H9 (cell line): ENCODE results near the gene TMEM120A. TPM values are rescaled to one million over a fixed set of nuclear protein-coding genes. Genes with fewer than 3 reads are reported as not detected.

ENCODE experiments used
- DNase-seq: peaks from one replicate; pipeline ENCODE4 v3.0.0-alpha.2; 2017
- H2AFZ ChIP-seq: one replicate; pipeline ENCODE4 v1.6.1; 2013; ENCODE audit warnings: mild to moderate bottlenecking, low read length, control low read depth, moderate library complexity
- H2AK5ac ChIP-seq: 2 replicates; pipeline ENCODE4 v1.6.1; 2013; ENCODE audit warnings: low read length, control low read depth, mixed read lengths; ENCODE audit not compliant: insufficient read length
- H2BK120ac ChIP-seq: one replicate; pipeline ENCODE4 v1.6.1; 2013; ENCODE audit warnings: low read depth, mild to moderate bottlenecking, low read length, control low read depth, inconsistent platforms; ENCODE audit not compliant: poor library complexity, severe bottlenecking
- H2BK12ac ChIP-seq: 2 replicates; pipeline ENCODE4 v1.6.1; 2013; ENCODE audit warnings: low read length, control low read depth, mixed read lengths, low read depth; ENCODE audit not compliant: insufficient read length
- H2BK15ac ChIP-seq: 2 replicates; pipeline ENCODE4 v1.6.1; 2013; ENCODE audit warnings: low read depth, low read length, control low read depth
- H2BK20ac ChIP-seq: one replicate; pipeline ENCODE4 v1.6.1; 2013; ENCODE audit warnings: low read depth, mild to moderate bottlenecking, low read length, control low read depth, inconsistent platforms; ENCODE audit not compliant: poor library complexity, severe bottlenecking
- H2BK5ac ChIP-seq: 2 replicates; pipeline ENCODE4 v1.6.1; 2013; ENCODE audit warnings: low read length, control low read depth, mixed read lengths; ENCODE audit not compliant: insufficient read length
- H3K14ac ChIP-seq: 2 replicates; pipeline ENCODE4 v1.6.1; 2013; ENCODE audit warnings: low read length, control low read depth; ENCODE audit not compliant: insufficient read depth
- H3K18ac ChIP-seq: 2 replicates; pipeline ENCODE4 v1.6.1; 2013; ENCODE audit warnings: low read depth, mild to moderate bottlenecking, mixed read lengths, low read length, control low read depth; ENCODE audit not compliant: insufficient read length
- H3K23ac ChIP-seq: 2 replicates; pipeline ENCODE4 v1.6.1; 2013; ENCODE audit warnings: low read length, control low read depth, mixed read lengths, low read depth; ENCODE audit not compliant: insufficient read length
- H3K23me2 ChIP-seq: 2 replicates; pipeline ENCODE4 v1.6.1; 2013; ENCODE audit warnings: low read depth, mild to moderate bottlenecking, mixed read lengths, low read length, control low read depth; ENCODE audit not compliant: insufficient read length, poor library complexity, severe bottlenecking
- H3K27ac ChIP-seq: 2 replicates; pipeline ENCODE4 v1.5.1; 2013; ENCODE audit warnings: low read length, control low read depth, mixed read lengths, low read depth; ENCODE audit not compliant: insufficient read length
- H3K27me3 ChIP-seq: 2 replicates; pipeline ENCODE4 v1.6.1; 2013; ENCODE audit warnings: low read length, control low read depth, inconsistent platforms; ENCODE audit not compliant: insufficient read depth
- H3K4ac ChIP-seq: 2 replicates; pipeline ENCODE4 v1.6.1; 2013; ENCODE audit warnings: low read depth, mild to moderate bottlenecking, control low read depth, inconsistent platforms, low read length, moderate library complexity
- H3K4me1 ChIP-seq: 2 replicates; pipeline ENCODE4 v1.6.1; 2013; ENCODE audit warnings: low read length, control low read depth, inconsistent platforms; ENCODE audit not compliant: insufficient read depth
- H3K4me2 ChIP-seq: 2 replicates; pipeline ENCODE4 v1.6.1; 2013; ENCODE audit warnings: low read length, control low read depth, mixed read lengths; ENCODE audit not compliant: insufficient read length, insufficient read depth
- H3K56ac ChIP-seq: 2 replicates; pipeline ENCODE4 v1.6.1; 2013; ENCODE audit warnings: low read depth, mild to moderate bottlenecking, mixed read lengths, low read length, control low read depth; ENCODE audit not compliant: insufficient read length
- H3K79me1 ChIP-seq: 2 replicates; pipeline ENCODE4 v1.6.1; 2013; ENCODE audit warnings: low read depth, mild to moderate bottlenecking, moderate library complexity, low read length, control low read depth, inconsistent platforms; ENCODE audit not compliant: insufficient read depth, poor library complexity, severe bottlenecking
- H3K79me2 ChIP-seq: 2 replicates; pipeline ENCODE4 v1.6.1; 2013; ENCODE audit warnings: low read length, control low read depth, inconsistent platforms; ENCODE audit not compliant: insufficient read depth
- H3K9ac ChIP-seq: 2 replicates; pipeline ENCODE4 v1.6.1; 2013; ENCODE audit warnings: low read length, control low read depth, mixed read lengths; ENCODE audit not compliant: insufficient read length; ENCODE audit errors: extremely low read depth
- H3K9me3 ChIP-seq: one replicate; pipeline ENCODE4 v1.6.1; 2013; ENCODE audit warnings: low read depth, low read length, inconsistent platforms; ENCODE audit not compliant: control insufficient read depth
- H3T11ph ChIP-seq: one replicate; pipeline ENCODE4 v1.6.1; 2013; ENCODE audit warnings: mild to moderate bottlenecking, low read length, control low read depth, inconsistent platforms
- H4K20me1 ChIP-seq: one replicate; pipeline ENCODE4 v1.6.1; 2013; ENCODE audit not compliant: control insufficient read depth, insufficient read length, insufficient read depth
- H4K5ac ChIP-seq: 2 replicates; pipeline ENCODE4 v1.6.1; 2013; ENCODE audit warnings: low read depth, mild to moderate bottlenecking, mixed read lengths, low read length, control low read depth; ENCODE audit not compliant: insufficient read length
- H4K8ac ChIP-seq: replicated peaks from 2 replicates; pipeline ENCODE4 v1.6.1; 2013; ENCODE audit warnings: low read length, control low read depth, mixed read lengths, low read depth; ENCODE audit not compliant: insufficient read length
- H4K91ac ChIP-seq: 2 replicates; pipeline ENCODE4 v1.6.1; 2013; ENCODE audit warnings: low read depth, mild to moderate bottlenecking, moderate library complexity, mixed read lengths, low read length, control low read depth; ENCODE audit not compliant: insufficient read length
- H3K27ac Mint-ChIP-seq, 3 experiments: 2 replicates in 2 of 3; 3 replicates in 1 of 3; pipeline ENCODE4 v1.8.0; 2020 to 2021; ENCODE audit warnings: mixed read lengths in 3 of 3, mild to moderate bottlenecking in 1 of 3, moderate library complexity in 1 of 3
- H3K27me3 Mint-ChIP-seq: 2 replicates; pipeline ENCODE4 v1.8.0; 2021; ENCODE audit warnings: low read depth, mild to moderate bottlenecking, moderate library complexity, mixed read lengths
- H3K36me3 Mint-ChIP-seq, 3 experiments: 2 replicates in 2 of 3; 3 replicates in 1 of 3; pipeline ENCODE4 v1.8.0; 2020 to 2021; ENCODE audit warnings: low read depth in 3 of 3, mixed read lengths in 3 of 3; ENCODE audit not compliant: insufficient read depth in 1 of 3
- H3K4me1 Mint-ChIP-seq, 2 experiments: 2 replicates each; pipeline ENCODE4 v1.8.0; 2020; ENCODE audit warnings: mixed read lengths in 2 of 2
- H3K4me3 Mint-ChIP-seq, 2 experiments: 2 replicates in 1 of 2; 3 replicates in 1 of 2; pipeline ENCODE4 v1.8.0; 2020 to 2021; ENCODE audit warnings: mild to moderate bottlenecking in 2 of 2, mixed read lengths in 2 of 2, moderate library complexity in 1 of 2
- H3K9me3 Mint-ChIP-seq, 2 experiments: 2 replicates in 1 of 2; 3 replicates in 1 of 2; pipeline ENCODE4 v1.8.0; 2020; ENCODE audit warnings: mild to moderate bottlenecking in 2 of 2, mixed read lengths in 2 of 2, moderate library complexity in 1 of 2
- WGBS: extraction: QIAGEN DNeasy Blood & Tissue Kit; methylation state at CpG from one replicate; pipeline ENCODE4 v1.1.7; 2013; ENCODE audit warnings: missing lambda C conversion rate, low lambda C conversion rate, mixed read lengths; ENCODE audit not compliant: insufficient read length; ENCODE audit errors: extremely low coverage; 5-methylcytosine and 5-hydroxymethylcytosine counted together
- total RNA-seq: library from RNA; stranded (reverse); gene quantifications from 2 replicates; pipeline ENCODE4 v1.2.1, GENCODE V29; 2021
- TF ChIP-seq, protein P1 (sequence below): fragments of 200-600 bp; sonication (generic); conservative IDR thresholded peaks from 3 replicates; pipeline ENCODE4 v1.8.0; 2021; ENCODE audit warnings: antibody characterized with exemption, mild to moderate bottlenecking

TMEM120A gene
- total RNA-seq, 1 experiment from 2014 or later: 30.0 TPM

DNA sequence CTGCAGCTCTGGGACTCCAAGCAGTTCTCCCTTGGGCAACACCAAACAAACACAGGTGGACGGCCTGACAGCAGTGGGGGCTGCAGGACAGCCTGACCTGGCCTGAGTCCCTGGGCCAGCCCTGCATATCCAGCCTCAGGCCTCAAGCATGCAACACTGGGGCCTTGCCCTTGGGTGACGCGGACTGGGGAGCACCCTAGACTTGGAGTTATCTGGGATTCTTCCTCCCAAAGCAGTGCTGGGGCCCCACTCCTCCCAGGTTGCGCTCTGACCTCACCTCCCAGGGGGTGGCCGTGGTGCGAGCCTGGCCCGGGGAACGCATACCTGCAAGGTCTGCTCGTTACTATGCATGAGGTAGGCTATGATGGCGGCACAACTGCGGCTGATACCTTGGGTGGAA, 6.2 kb upstream of the TMEM120A start:
- H3K79me1 ChIP-seq: no peaks in the 10 kb centered on the region
- H3K4me1 ChIP-seq: no peaks in the 10 kb centered on the region
- no peak overlapping the region for H2BK15ac ChIP-seq
- no peak overlapping the region for H2BK12ac ChIP-seq
- no peak overlapping the region for H3K23ac ChIP-seq
- no peak overlapping the region for H3K9ac ChIP-seq
- no peak overlapping the region for H3K14ac ChIP-seq
- H3K27me3 ChIP-seq: no peaks in the 10 kb centered on the region
- no peak overlapping the region; a peak in 1 of 7 replicates for H3K27ac Mint-ChIP-seq
- no peak overlapping the region for H2BK20ac ChIP-seq
- no peak overlapping the region for H3K4me3 Mint-ChIP-seq
- H2AFZ ChIP-seq: no peak overlapping the region
- no peak overlapping the region for H2BK5ac ChIP-seq
- no peaks in the 10 kb centered on the region for H3K9me3 Mint-ChIP-seq
- no peaks in the 10 kb centered on the region for H3K4me1 Mint-ChIP-seq
- no CpG with 5 or more reads among the region's 11 CpGs for WGBS
- no peaks in the 10 kb centered on the region for H3K79me2 ChIP-seq
- H4K8ac ChIP-seq: no peak overlapping the region
- TF ChIP-seq, protein P1, sequence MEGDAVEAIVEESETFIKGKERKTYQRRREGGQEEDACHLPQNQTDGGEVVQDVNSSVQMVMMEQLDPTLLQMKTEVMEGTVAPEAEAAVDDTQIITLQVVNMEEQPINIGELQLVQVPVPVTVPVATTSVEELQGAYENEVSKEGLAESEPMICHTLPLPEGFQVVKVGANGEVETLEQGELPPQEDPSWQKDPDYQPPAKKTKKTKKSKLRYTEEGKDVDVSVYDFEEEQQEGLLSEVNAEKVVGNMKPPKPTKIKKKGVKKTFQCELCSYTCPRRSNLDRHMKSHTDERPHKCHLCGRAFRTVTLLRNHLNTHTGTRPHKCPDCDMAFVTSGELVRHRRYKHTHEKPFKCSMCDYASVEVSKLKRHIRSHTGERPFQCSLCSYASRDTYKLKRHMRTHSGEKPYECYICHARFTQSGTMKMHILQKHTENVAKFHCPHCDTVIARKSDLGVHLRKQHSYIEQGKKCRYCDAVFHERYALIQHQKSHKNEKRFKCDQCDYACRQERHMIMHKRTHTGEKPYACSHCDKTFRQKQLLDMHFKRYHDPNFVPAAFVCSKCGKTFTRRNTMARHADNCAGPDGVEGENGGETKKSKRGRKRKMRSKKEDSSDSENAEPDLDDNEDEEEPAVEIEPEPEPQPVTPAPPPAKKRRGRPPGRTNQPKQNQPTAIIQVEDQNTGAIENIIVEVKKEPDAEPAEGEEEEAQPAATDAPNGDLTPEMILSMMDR: no peak
- no peak overlapping the region for H3K56ac ChIP-seq
- no peak for DNase-seq
- no peak overlapping the region for H2BK120ac ChIP-seq
- H3K4me2 ChIP-seq: no peak overlapping the region
- H3T11ph ChIP-seq: no peak overlapping the region
- no peaks in the 10 kb centered on the region for H3K27me3 Mint-ChIP-seq
- no peak overlapping the region for H4K5ac ChIP-seq
- no peak overlapping the region for H2AK5ac ChIP-seq
- H4K91ac ChIP-seq: no peak overlapping the region
- no peaks in the 10 kb centered on the region for H3K23me2 ChIP-seq
- H3K9me3 ChIP-seq: no peaks in the 10 kb centered on the region
- H3K4ac ChIP-seq: no peak overlapping the region
- H3K18ac ChIP-seq: no peak overlapping the region
- H3K27ac ChIP-seq: no peak overlapping the region
- H4K20me1 ChIP-seq: no peaks in the 10 kb centered on the region
- peaks cover 20 to 43% (median 36%) of the 10 kb centered on the region in 3 experiments for H3K36me3 Mint-ChIP-seq
